Ramos (cell line): Measurements from ENCODE around the gene TMEM252.

Source experiments
- in situ Hi-C: fragments of 300-500 bp; cut with MboI; formaldehyde crosslinking; loops from one replicate; pipeline ENCODE4 v1.14.3; 2022; ENCODE audit warnings: low sequenced_read_pairs; ENCODE audit not compliant: unreplicated experiment

Gene TMEM252

GRCh38 chr9:68506551-68506950 is 34.1 kb downstream of the TMEM252 start:
- in situ Hi-C loops = loop anchor here (10.0 kb wide), 1 partner anchor 58 kb away; no protein-coding TSS in a partner anchor

- in situ Hi-C loops = loop anchor here (10.0 kb wide), 1 partner anchor 59 kb away; no protein-coding TSS in a partner anchor
Measured at GRCh38 chr9:68505681-68506409, 34.8 kb downstream of the TMEM252 start.

DNA sequence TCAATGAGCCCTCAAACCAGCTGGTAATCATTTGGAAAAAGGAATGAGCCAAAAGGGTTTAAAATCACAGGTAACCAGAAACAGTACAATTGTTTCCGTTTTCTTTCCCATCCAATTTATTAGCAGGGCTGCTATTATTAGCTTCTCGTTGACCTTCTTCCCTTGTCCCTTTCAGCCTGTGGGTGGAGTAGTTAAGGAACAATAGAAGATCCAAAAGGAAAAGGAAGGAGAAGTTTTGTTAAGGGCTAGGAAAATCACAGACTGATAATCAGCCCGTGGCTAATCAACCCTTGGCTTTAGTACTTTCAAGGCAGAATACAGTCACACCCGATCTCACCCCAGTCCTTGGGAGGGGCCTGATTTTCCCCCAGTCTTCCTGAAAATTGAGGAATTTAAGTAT is 38.4 kb downstream of the TMEM252 start:
- in situ Hi-C loops = loop anchor here (10.0 kb wide), 1 partner anchor 63 kb away; no protein-coding TSS in a partner anchor

DNA sequence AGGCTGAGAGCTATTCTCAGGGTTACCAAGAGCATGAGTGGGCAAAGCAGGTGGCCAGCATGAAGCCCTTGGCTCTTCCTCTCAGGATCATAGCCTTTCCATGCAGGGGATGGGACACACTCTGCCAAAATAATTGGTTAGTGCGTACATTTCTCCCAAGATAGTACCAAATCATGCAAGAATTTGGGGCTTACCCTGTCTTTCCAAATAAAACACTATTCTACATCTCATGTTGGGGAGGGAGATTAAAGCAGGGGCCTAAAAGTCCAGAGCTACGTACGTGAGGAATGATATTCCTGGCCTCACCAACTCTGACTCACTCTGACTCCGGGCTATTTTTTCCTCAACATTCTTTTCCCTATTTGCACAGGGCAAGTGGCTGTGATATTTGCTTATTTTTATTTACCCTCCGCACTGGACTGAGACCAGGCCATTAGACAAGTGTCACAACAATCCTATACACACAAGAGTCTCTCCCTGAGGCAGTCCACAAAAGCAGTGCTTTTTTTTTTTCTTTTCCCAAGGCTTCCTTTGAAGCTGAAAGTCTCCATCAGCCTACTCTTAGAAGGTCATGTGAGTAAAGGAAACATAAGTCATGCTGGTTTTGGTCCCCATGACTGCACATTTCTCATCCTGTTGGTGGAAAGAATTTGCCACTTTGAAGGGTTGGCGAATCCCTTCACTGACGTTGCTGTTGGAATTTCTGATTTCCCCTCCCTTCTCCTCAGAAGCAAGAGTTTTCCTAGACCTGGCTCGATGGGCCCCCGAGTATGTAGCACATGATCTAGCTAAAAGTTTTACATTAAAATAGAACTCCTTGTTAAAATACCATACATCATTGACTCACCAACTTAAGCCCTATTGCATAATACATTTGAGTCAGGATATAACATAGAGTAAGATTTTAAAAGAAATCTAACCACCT is 40.0 kb downstream of the TMEM252 start:
- in situ Hi-C loops = loop anchor here (10.0 kb wide), 1 partner anchor 64 kb away; no protein-coding TSS in a partner anchor

GRCh38 chr9:68498816-68499215 is 41.9 kb downstream of the TMEM252 start:
- in situ Hi-C loops = no loop called here

DNA sequence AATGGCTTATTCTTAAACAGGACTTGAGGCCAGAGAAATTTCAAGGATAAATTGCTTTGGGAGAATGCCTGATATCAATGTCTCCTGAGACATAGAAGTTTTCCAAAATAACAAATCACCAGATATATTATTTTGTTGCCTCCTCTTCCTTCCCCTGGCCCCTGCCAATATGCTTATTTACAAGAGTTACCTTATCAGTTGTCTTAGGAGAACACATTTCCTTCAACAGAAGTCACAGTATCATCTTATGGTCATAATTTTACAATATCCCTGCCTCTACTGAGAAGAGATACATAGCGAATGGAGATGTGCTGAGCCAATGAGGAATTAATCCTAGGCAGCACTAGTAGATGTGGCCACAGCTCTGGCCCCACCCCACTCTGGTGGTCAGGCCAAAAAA is 43.1 kb downstream of the TMEM252 start:
- in situ Hi-C loops = no loop called here

- in situ Hi-C loops = no loop called here
Measured at GRCh38 chr9:68496356-68496755, 44.3 kb downstream of the TMEM252 start.

DNA sequence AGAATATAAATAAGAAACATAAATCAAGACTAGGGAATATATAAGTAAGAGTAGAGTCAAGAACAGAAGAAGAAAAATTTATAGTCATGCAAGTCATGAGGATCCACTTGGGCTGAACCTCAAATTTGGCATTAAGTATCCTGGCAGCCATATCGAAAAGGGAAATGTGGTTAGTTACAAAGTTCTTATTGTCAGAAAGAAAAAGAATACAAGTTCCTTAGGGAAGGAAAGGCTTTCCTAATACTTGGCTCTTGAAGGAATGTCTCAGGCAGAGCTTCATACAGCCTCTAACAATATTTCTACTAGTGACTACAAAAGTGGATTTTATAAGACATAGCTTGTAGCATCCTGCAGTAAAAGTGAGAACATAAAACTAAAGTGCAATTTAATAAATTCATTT is 45.4 kb downstream of the TMEM252 start:
- in situ Hi-C loops = no loop called here

- in situ Hi-C loops = no loop called here
Measured at GRCh38 chr9:68493958-68494577, 46.6 kb downstream of the TMEM252 start.

- in situ Hi-C loops = no loop called here
Measured at GRCh38 chr9:68493541-68493940, 47.1 kb downstream of the TMEM252 start.

- in situ Hi-C loops = no loop called here
Measured at GRCh38 chr9:68492806-68493205, 47.9 kb downstream of the TMEM252 start.

GRCh38 chr9:68489646-68490045 is 51.0 kb downstream of the TMEM252 start:
- in situ Hi-C loops = no loop called here

GRCh38 chr9:68488126-68488525 is 52.6 kb downstream of the TMEM252 start:
- in situ Hi-C loops = no loop called here
